Progenitor cell of endocrine pancreas (in vitro differentiated cells): ENCODE measurements around the gene CLEC2B. TPM values are rescaled to one million over a fixed set of nuclear protein-coding genes. Genes with fewer than 3 reads are reported as not detected.

Experiments used
- DNase-seq: peaks from one replicate; pipeline ENCODE4 v3.0.0; 2021; ENCODE audit warnings: low spot score; ENCODE audit not compliant: unreplicated experiment
- H3K27ac Mint-ChIP-seq: 2 replicates; pipeline ENCODE4 v1.8.0; 2021; ENCODE audit warnings: mild to moderate bottlenecking, moderate library complexity, mixed read lengths
- H3K27me3 Mint-ChIP-seq: 2 replicates; pipeline ENCODE4 v1.8.0; 2021; ENCODE audit warnings: mixed read lengths
- H3K36me3 Mint-ChIP-seq: 2 replicates; pipeline ENCODE4 v1.8.0; 2022; ENCODE audit warnings: mixed read lengths; ENCODE audit not compliant: insufficient read depth
- H3K4me1 Mint-ChIP-seq: 2 replicates; pipeline ENCODE4 v1.8.0; 2021; ENCODE audit warnings: low read depth, mixed read lengths
- H3K4me3 Mint-ChIP-seq: 2 replicates; pipeline ENCODE4 v1.8.0; 2021; ENCODE audit warnings: low read depth, mild to moderate bottlenecking, moderate library complexity, mixed read lengths
- H3K9me3 Mint-ChIP-seq: 2 replicates; pipeline ENCODE4 v1.8.0; 2021; ENCODE audit warnings: low read depth, mixed read lengths
- CTCF ChIP-seq: fragments of 200-600 bp; sonication (generic); IDR thresholded peaks from one replicate; pipeline ENCODE4 v1.5.0; 2021; ENCODE audit warnings: antibody characterized with exemption, mild to moderate bottlenecking; ENCODE audit not compliant: unreplicated experiment
- total RNA-seq: library from RNA; stranded (reverse); gene quantifications from 2 replicates; pipeline ENCODE4 v1.2.1, GENCODE V29; 2021

Gene CLEC2B
- total RNA-seq, 1 donor from 2014 or later, result not detected

GRCh38 chr12:9858135-9858534 lies 11.0 kb downstream of the CLEC2B start:
- Mint-ChIP-seq H3K36me3 (no peaks in the 10 kb centered on the region), H3K27ac (no peak overlapping the region), H3K4me1 (no peaks in the 10 kb centered on the region), H3K27me3 (no peaks in the 10 kb centered on the region), H3K4me3 (no peak overlapping the region), H3K9me3 (peaks cover 1% of the 10 kb centered on the region)
- no peak for TF ChIP-seq CTCF
- no peak for DNase-seq

DNA sequence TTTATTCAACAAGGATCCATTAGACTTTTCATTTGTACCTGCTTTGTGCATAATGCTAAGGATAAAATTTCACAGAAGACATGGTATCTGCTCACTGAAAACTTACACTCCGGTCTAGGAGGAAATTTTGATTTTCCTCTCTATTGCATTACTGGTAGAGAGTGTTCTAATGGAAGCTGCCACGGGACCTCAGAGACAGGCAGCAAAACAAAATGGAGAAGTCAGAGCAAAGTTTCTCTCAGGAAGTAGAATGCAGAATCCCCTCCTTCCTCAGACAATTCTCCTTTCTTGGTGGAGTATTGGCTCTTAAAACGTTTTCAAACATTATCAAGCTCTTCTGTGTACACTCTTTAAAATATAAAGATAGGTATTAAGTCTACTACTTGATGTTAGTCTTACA lies 12.3 kb downstream of the CLEC2B start:
- Mint-ChIP-seq H3K27me3 (no peaks in the 10 kb centered on the region), H3K27ac (no peak overlapping the region), H3K9me3 (no peaks in the 10 kb centered on the region), H3K4me1 (peaks cover 3% of the 10 kb centered on the region), H3K36me3 (no peaks in the 10 kb centered on the region), H3K4me3 (no peak overlapping the region)
- no peak for DNase-seq
- no peak for TF ChIP-seq CTCF

- no peak for DNase-seq
- Mint-ChIP-seq H3K9me3 (no peaks in the 10 kb centered on the region), H3K27me3 (no peaks in the 10 kb centered on the region), H3K4me3 (no peak overlapping the region), H3K27ac (no peak overlapping the region), H3K4me1 (peaks cover 3% of the 10 kb centered on the region), H3K36me3 (no peaks in the 10 kb centered on the region)
- TF ChIP-seq CTCF, result no peak
Observed at GRCh38 chr12:9856151-9856550, 13.0 kb downstream of the CLEC2B start.

DNA sequence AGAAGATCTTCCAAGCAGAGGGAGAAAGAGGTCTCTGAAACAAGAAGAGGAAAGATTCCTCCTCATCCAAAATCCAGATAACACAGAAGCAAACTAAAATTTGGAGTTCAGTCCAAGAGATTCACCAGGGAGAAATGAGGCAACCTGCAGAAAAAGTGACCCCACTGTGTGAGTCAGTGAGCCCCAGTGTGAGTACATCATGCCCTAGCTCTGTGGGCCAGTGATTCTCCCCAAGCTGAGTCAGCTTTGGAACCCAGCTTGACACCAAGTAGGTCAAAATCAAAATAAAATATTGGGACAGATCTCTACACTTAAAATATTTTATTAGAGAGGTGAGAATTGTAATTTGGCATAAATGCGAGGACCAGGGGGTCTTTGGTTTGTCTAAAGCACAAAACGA lies 17.2 kb downstream of the CLEC2B start:
- Mint-ChIP-seq H3K4me3 (no peak overlapping the region), H3K27ac (no peak overlapping the region), H3K36me3 (no peaks in the 10 kb centered on the region), H3K27me3 (no peaks in the 10 kb centered on the region), H3K4me1 (peaks cover 3% of the 10 kb centered on the region), H3K9me3 (peaks cover under 1% of the 10 kb centered on the region)
- no peak for TF ChIP-seq CTCF
- no peak for DNase-seq

DNA sequence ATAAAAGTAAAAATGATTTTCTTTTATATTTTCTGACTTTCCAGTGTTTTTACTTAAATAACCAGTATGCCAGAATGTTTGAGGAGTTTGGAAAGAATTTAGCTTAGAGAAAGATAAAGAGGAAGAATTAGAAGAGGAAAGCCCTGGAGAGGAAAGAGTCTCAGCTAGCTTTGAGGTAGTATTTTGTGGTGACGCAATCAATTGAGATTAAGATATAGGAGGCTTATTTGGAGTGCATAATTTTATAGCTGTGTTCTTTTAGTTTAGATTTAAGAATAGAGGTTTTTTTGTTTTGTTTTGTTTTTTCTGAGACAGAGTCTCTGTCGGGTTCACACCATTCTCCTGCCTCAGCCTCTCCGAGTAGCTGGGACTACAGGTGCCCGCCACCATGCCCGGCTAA lies 18.1 kb downstream of the CLEC2B start:
- H3K27ac Mint-ChIP-seq, result no peak overlapping the region
- peaks cover 3% of the 10 kb centered on the region for H3K4me1 Mint-ChIP-seq
- TF ChIP-seq CTCF, result no peak
- H3K36me3 Mint-ChIP-seq, result no peaks in the 10 kb centered on the region
- peaks cover 3% of the 10 kb centered on the region for H3K27me3 Mint-ChIP-seq
- no peak for DNase-seq
- no peak overlapping the region for H3K4me3 Mint-ChIP-seq
- peaks cover 8% of the 10 kb centered on the region for H3K9me3 Mint-ChIP-seq
